Transverse colon (tissue), 4 donors: Measurements from ENCODE around the gene SH3TC2. TPM values are rescaled to one million over a fixed set of nuclear protein-coding genes. Genes with fewer than 3 reads are reported as not detected.

Experiments
- DNase-seq: peaks from one replicate; pipeline ENCODE4 v3.0.0-alpha.2; 2019
- H3K27ac ChIP-seq, 4 donors: fragments of 200-600 bp; sonication (generic); 2 replicates each; pipeline ENCODE4 v1.5.1; 2016 to 2018; ENCODE audit warnings: inconsistent platforms in 4 of 4
- H3K27me3 ChIP-seq: fragments of 200-600 bp; sonication (generic); 2 replicates; pipeline ENCODE4 v1.5.1; 2017; ENCODE audit warnings: inconsistent platforms
- H3K36me3 ChIP-seq, 4 donors: fragments of 200-600 bp; sonication (generic); 2 replicates each; pipeline ENCODE4 v1.5.1; 2017 to 2019; ENCODE audit warnings: inconsistent platforms in 4 of 4
- H3K4me1 ChIP-seq, 4 donors: fragments of 200-600 bp; sonication (generic); 2 replicates each; pipeline ENCODE4 v1.5.1; 2017 to 2020; ENCODE audit warnings: inconsistent platforms in 4 of 4
- H3K4me3 ChIP-seq, 4 donors: fragments of 200-600 bp; sonication (generic); 1 replicate in 1 of 4; 2 replicates in 3 of 4; pipeline versions ENCODE4 v1.5.1 to v1.6.1; 2017 to 2019; ENCODE audit warnings: inconsistent platforms in 4 of 4
- H3K9me3 ChIP-seq, 2 donors: fragments of 200-600 bp; sonication (generic); 2 replicates each; pipeline ENCODE4 v1.5.1; 2017 to 2019; ENCODE audit warnings: inconsistent platforms in 2 of 2
- EP300 ChIP-seq: sonication (generic); formaldehyde crosslinking; IDR thresholded peaks from one replicate; pipeline ENCODE4 v1.6.1; 2017; ENCODE audit warnings: antibody characterized with exemption, low read depth
- POLR2A ChIP-seq: fragments of 450-650 bp; IDR thresholded peaks from one replicate; pipeline ENCODE4 v1.6.1; 2016; ENCODE audit warnings: antibody characterized with exemption, mild to moderate bottlenecking, moderate library complexity
- POLR2AphosphoS5 ChIP-seq, 3 donors: sonication (generic); formaldehyde crosslinking; IDR thresholded peaks; one replicate each; pipeline ENCODE4 v1.6.1; 2016; ENCODE audit warnings: antibody characterized with exemption in 3 of 3
- WGBS, 2 donors: methylation state at CpG; one replicate each; pipeline ENCODE4 v1.1.5; 2018; ENCODE audit warnings: low coverage in 1 of 2; 5-methylcytosine and 5-hydroxymethylcytosine counted together
- in situ Hi-C, 4 donors: fragments of 200-750 bp; cut with MboI; loops; one replicate each; pipeline versions ENCODE4 v1.15.0 to v1.15.1; 2017; ENCODE audit warnings: low sequenced_read_pairs in 3 of 4, low pct_ligation_motif_present in 1 of 4, low pct_unique_long_range_greater_than_20kb in 1 of 4
- intact Hi-C: fragments of 100-400 bp; cut with DNase I; formaldehyde crosslinking; loops from one replicate; pipeline ENCODE4 v1.15.1; 2023; ENCODE audit warnings: low total_unique reads
- total RNA-seq, 4 donors: library from RNA; depleted of rRNA; stranded (reverse); fragments of >200 nt; gene quantifications; one replicate each; pipeline ENCODE4 v1.1.0, GENCODE V29; 2016
- TF ChIP-seq, protein P1 (sequence below), 5 experiments: fragments of 200-600 bp in 3 of 5; fragments of 450-650 bp in 2 of 5; sonication (generic) in 3 of 5; IDR thresholded peaks; 1 replicate in 2 of 5; 2 replicates in 3 of 5; pipeline ENCODE4 v1.5.1; 2016 to 2017; ENCODE audit warnings: antibody characterized with exemption in 5 of 5, inconsistent platforms in 3 of 5, mild to moderate bottlenecking in 2 of 5, moderate library complexity in 1 of 5

SH3TC2 gene
- total RNA-seq, 4 donors from 2014 or later: 0.55 to 1.6 (median 1.5) TPM; not detected in 1

DNA sequence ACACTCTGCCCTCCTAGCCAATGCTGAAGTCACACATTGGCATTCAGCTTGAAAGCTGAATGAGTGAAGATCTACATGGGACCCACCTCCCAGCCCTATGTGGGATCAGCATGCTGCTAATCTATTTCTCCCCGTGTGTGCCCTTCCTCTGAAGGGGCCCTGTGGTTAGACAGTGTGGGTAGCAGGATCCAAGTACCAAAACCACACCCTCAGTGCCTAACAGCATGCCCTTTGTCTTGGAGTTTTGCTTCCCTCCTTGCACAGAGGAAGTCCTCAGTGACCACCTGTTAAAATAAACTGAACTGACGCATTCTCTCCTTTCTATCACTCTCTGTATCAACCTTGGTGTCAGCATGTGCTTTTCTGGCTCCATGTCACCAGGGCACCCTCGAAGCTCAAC is 25.0 kb downstream of the SH3TC2 start:
- H3K4me1 ChIP-seq: no peaks in the 10 kb centered on the region
- no peaks in the 10 kb centered on the region for H3K27me3 ChIP-seq
- H3K36me3 ChIP-seq: no peaks in the 10 kb centered on the region
- intact Hi-C loops: no loop called here
- TF ChIP-seq POLR2A (no peak), POLR2AphosphoS5 (IDR thresholded peaks at IDR 0.05) (no peak), EP300 (no peak)
- TF ChIP-seq, protein P1, sequence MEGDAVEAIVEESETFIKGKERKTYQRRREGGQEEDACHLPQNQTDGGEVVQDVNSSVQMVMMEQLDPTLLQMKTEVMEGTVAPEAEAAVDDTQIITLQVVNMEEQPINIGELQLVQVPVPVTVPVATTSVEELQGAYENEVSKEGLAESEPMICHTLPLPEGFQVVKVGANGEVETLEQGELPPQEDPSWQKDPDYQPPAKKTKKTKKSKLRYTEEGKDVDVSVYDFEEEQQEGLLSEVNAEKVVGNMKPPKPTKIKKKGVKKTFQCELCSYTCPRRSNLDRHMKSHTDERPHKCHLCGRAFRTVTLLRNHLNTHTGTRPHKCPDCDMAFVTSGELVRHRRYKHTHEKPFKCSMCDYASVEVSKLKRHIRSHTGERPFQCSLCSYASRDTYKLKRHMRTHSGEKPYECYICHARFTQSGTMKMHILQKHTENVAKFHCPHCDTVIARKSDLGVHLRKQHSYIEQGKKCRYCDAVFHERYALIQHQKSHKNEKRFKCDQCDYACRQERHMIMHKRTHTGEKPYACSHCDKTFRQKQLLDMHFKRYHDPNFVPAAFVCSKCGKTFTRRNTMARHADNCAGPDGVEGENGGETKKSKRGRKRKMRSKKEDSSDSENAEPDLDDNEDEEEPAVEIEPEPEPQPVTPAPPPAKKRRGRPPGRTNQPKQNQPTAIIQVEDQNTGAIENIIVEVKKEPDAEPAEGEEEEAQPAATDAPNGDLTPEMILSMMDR (IDR thresholded peaks at IDR 0.05): no peak
- no peak overlapping the region for H3K27ac ChIP-seq
- H3K4me3 ChIP-seq: no peak overlapping the region
- H3K9me3 ChIP-seq: no peaks in the 10 kb centered on the region
- 17 to 30% methylated on average over 1 to 3 of the region's 3 CpGs for WGBS, 2 donors
- DNase-seq: no peak
- in situ Hi-C loops: loop anchor here (5.0 to 25.0 kb wide), 6 partner anchors 301 to 851 kb away; no protein-coding TSS in a partner anchor

DNA sequence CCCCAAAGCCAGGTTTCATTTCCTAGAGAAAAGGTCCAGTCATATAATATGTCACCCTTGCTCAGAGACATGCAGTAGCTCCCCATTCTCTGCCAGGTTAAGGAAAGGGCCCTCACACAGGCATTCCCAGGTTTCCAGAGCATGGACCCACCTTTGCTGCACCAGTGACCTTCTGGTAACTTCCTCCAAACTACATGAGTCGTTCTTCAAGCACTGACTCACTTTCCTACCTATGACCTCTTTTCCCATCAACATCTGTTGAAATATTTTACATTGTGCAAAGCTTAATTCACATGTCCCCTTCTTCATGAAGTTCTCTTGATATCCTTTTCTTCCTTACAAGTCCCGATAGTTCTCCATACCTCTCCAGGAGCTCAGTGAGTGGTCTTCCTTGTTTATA is 25.9 kb downstream of the SH3TC2 start:
- Histone ChIP-seq H3K4me1 (no peaks in the 10 kb centered on the region), H3K36me3 (no peaks in the 10 kb centered on the region), H3K27ac (no peak overlapping the region), H3K9me3 (no peaks in the 10 kb centered on the region), H3K27me3 (no peaks in the 10 kb centered on the region), H3K4me3 (no peak overlapping the region)
- no peak for DNase-seq
- in situ Hi-C loops: loop anchor here (5.0 to 25.0 kb wide), 6 partner anchors 300 to 850 kb away; no protein-coding TSS in a partner anchor
- 43 to 68% methylated on average over 1 to 2 of the region's 2 CpGs for WGBS, 2 donors
- TF ChIP-seq, protein P1 (IDR thresholded peaks at IDR 0.05): no peak
- TF ChIP-seq EP300 (no peak), POLR2AphosphoS5 (IDR thresholded peaks at IDR 0.05) (no peak), POLR2A (no peak)
- intact Hi-C loops: no loop called here

DNA sequence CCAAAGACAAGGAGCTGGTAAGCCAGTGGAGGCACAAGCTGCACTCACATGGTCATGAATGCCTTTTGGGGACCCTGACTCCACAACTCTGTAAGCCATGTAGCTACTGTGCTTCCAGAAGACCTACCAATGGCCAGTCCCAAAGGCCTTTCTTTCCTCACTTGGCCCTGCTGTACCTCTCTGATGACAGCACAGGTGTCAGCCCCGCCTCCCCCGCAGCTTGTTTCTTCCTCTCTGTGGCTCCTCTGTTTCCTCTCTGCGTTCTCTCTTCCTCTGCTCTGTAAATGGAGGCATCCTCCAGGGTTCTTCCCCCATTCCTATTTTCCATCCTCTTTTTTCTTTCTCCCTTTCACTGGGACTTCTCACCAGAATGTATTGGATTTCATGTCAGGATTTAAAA is 26.7 kb downstream of the SH3TC2 start:
- DNase-seq: no peak
- Histone ChIP-seq H3K9me3 (no peaks in the 10 kb centered on the region), H3K27me3 (no peaks in the 10 kb centered on the region), H3K4me3 (no peak overlapping the region), H3K27ac (no peak overlapping the region), H3K36me3 (no peaks in the 10 kb centered on the region), H3K4me1 (no peaks in the 10 kb centered on the region)
- intact Hi-C loops: no loop called here
- WGBS, 2 donors: 65 to 87% methylated on average over 3 of the region's 3 CpGs
- in situ Hi-C loops: loop anchor here (5.0 to 25.0 kb wide), 6 partner anchors 299 to 849 kb away; no protein-coding TSS in a partner anchor
- TF ChIP-seq POLR2A (no peak), POLR2AphosphoS5 (IDR thresholded peaks at IDR 0.05) (no peak), EP300 (no peak)
- TF ChIP-seq, protein P1 (IDR thresholded peaks at IDR 0.05): no peak

DNA sequence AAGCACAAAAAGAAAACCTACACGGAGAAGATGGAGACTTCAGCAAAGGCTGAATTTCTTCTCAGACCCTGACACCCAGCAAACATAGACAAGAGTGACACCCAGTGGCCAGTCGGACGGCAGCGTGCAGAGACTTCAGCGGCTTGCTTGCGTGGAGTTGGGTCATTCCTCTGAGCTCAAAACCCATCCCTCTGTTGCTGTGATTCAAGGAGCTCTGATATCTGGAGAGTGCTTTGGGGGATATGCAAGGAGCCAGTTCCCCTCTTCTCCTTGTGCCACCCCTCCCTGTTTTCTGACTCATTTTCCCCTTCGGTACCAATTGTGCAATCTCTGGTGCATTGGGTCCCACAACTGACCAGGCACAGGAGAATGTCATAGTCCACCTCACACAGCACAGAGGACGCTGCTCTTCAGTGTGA is 27.5 kb downstream of the SH3TC2 start:
- H3K9me3 ChIP-seq: no peaks in the 10 kb centered on the region
- intact Hi-C loops: loop anchor here (1.0 kb wide), 1 partner anchor 302 kb away; no protein-coding TSS in a partner anchor
- WGBS, 2 donors: 20 to 43% methylated on average over 4 to 8 of the region's 8 CpGs
- no peaks in the 10 kb centered on the region for H3K27me3 ChIP-seq
- no peak for TF ChIP-seq POLR2A
- TF ChIP-seq, protein P1 (IDR thresholded peaks at IDR 0.05): peak; percentile 76 to 79 (median 78)
- H3K27ac ChIP-seq: no peak overlapping the region
- no peak overlapping the region for H3K4me3 ChIP-seq
- H3K4me1 ChIP-seq: no peaks in the 10 kb centered on the region
- peak; percentile 76 for DNase-seq
- in situ Hi-C loops: loop anchor here (5.0 to 25.0 kb wide), 6 partner anchors 298 to 848 kb away; no protein-coding TSS in a partner anchor
- no peaks in the 10 kb centered on the region for H3K36me3 ChIP-seq
